HG03025 (cell line): Measurements from ENCODE around the gene MITD1.
"Not testable (repeated sequence)": the region's sequence is repeated elsewhere in the genome, so short reads cannot be mapped to it uniquely, and the experiment has no call there.

Experiments used
- ATAC-seq: cut with Tn5 transposase; IDR thresholded peaks from one replicate; pipeline ENCODE4 v1.9.1; 2021; ENCODE audit warnings: mild to moderate bottlenecking, moderate library complexity; ENCODE audit not compliant: unreplicated experiment, low FRiP score

The MITD1 gene

GRCh38 chr2:99156891-99157290 is 24.0 kb downstream of the MITD1 start:
- no peak for ATAC-seq

GRCh38 chr2:99154643-99155536 is 26.0 kb downstream of the MITD1 start, which contains the start of the genes LIPT1 and TSGA10:
Gene LIPT1 (plus strand): TSS chr2:99154967. CDS start chr2:99161958, 6,991 bp downstream.
Gene TSGA10 (minus strand): TSS chr2:99154942. CDS start chr2:99109439, 45,503 bp downstream.
- ATAC-seq, result peak; percentile 93

GRCh38 chr2:99153921-99154604 is 26.8 kb downstream of the MITD1 start:
- no peak for ATAC-seq

GRCh38 chr2:99152199-99152895 is 28.5 kb downstream of the MITD1 start:
- ATAC-seq, result no peak

GRCh38 chr2:99150706-99151105 is 30.2 kb downstream of the MITD1 start:
- ATAC-seq, result no peak

- peak; percentile 93 for ATAC-seq
Measured at GRCh38 chr2:99141110-99142108, 39.4 kb downstream of the MITD1 start, which contains the start of gene C2orf15. Gene C2orf15 (plus strand): TSS chr2:99141707. CDS start chr2:99150559, 8,852 bp downstream.

GRCh38 chr2:99140860-99141109 is 40.1 kb downstream of the MITD1 start:
- ATAC-seq, result peak; percentile 31

- ATAC-seq, result no peak
Measured at GRCh38 chr2:99140056-99140859, 40.6 kb downstream of the MITD1 start.

- ATAC-seq, result no peak
Measured at GRCh38 chr2:99139003-99139402, 41.9 kb downstream of the MITD1 start.

- ATAC-seq, result not testable (repeated sequence)
Measured at GRCh38 chr2:99135044-99135556, 45.8 kb downstream of the MITD1 start.

GRCh38 chr2:99127981-99128380 is 52.9 kb downstream of the MITD1 start:
- no peak for ATAC-seq
